PC-3 (cell line): ENCODE measurements around the gene SPARC. TPM values are rescaled to one million over a fixed set of nuclear protein-coding genes. Genes with fewer than 3 reads are reported as not detected.

Experiments used
- ATAC-seq: fragments of 200-7000 bp; cut with Tn5 transposase; 2 replicates; pipeline ENCODE4 v1.9.1; 2020; ENCODE audit warnings: mild to moderate bottlenecking, moderate library complexity
- Bru-seq: library from RNA; stranded (reverse); fragments of 400-500 nt; gene quantifications from one replicate; lab custom pipeline; 2021; lab: Mats Ljungman, UMichigan
- BruChase-seq, 2 experiments: library from RNA; stranded (reverse); fragments of 400-500 nt; gene quantifications; one replicate each; lab custom pipeline; 2021; lab: Mats Ljungman, UMichigan
- BruUV-seq: library from RNA; stranded (reverse); fragments of 400-500 nt; replicated peaks from 2 replicates; lab custom pipeline; 2021; lab: Mats Ljungman, UMichigan
- CTCF ChIA-PET: fragments of 300-600 bp; sonication (Branson Sonifier 250); formaldehyde crosslinking; loops from one replicate; lab custom pipeline; 2022; ENCODE audit warnings: antibody characterized with exemption; lab: Charles Lee
- POLR2A ChIA-PET: fragments of 300-600 bp; sonication (Branson Sonifier 250); formaldehyde crosslinking; loops from one replicate; lab custom pipeline; 2022; ENCODE audit warnings: antibody characterized with exemption; ENCODE audit not compliant: unreplicated experiment; lab: Charles Lee
- DNase-seq: peaks from one replicate; pipeline ENCODE4 v3.0.0-alpha.2; 2015
- H2AFZ ChIP-seq: fragments of 300-600 bp; sonication (generic); 2 replicates; pipeline ENCODE4 v1.6.0; 2016; ENCODE audit warnings: antibody characterized with exemption, low read length
- H3F3A ChIP-seq: fragments of 300-600 bp; sonication (generic); one replicate; pipeline ENCODE4 v1.6.0; 2017; ENCODE audit warnings: antibody characterized with exemption, low read length, control low read depth, mild to moderate bottlenecking; ENCODE audit not compliant: unreplicated experiment
- H3K27ac ChIP-seq: fragments of 300-600 bp; sonication (generic); 2 replicates; pipeline ENCODE4 v1.5.1; 2016; ENCODE audit warnings: mild to moderate bottlenecking, low read length
- H3K27me3 ChIP-seq: fragments of 300-600 bp; sonication (generic); 2 replicates; pipeline ENCODE4 v1.6.1; 2016; ENCODE audit warnings: low read length, mixed read lengths
- H3K36me3 ChIP-seq: fragments of 300-600 bp; sonication (generic); 2 replicates; pipeline ENCODE4 v1.6.1; 2016; ENCODE audit warnings: low read depth, mixed run types, low read length, mixed read lengths
- H3K4me1 ChIP-seq: fragments of 300-600 bp; sonication (generic); 2 replicates; pipeline ENCODE4 v1.5.1; 2016; ENCODE audit warnings: low read length; ENCODE audit not compliant: insufficient read depth
- H3K4me2 ChIP-seq: fragments of 300-600 bp; sonication (generic); 2 replicates; pipeline ENCODE4 v1.6.0; 2016; ENCODE audit warnings: low read length
- H3K4me3 ChIP-seq: fragments of 300-600 bp; sonication (generic); 2 replicates; pipeline ENCODE4 v1.5.1; 2016; ENCODE audit warnings: mild to moderate bottlenecking, low read length, mixed read lengths
- H3K79me2 ChIP-seq: fragments of 300-600 bp; sonication (generic); 2 replicates; pipeline ENCODE4 v1.6.1; 2017; ENCODE audit warnings: low read length, mixed read lengths
- H3K9ac ChIP-seq: fragments of 300-600 bp; sonication (generic); 2 replicates; pipeline ENCODE4 v1.6.0; 2016; ENCODE audit warnings: mild to moderate bottlenecking, low read length
- H3K9me2 ChIP-seq: fragments of 300-600 bp; sonication (generic); replicated peaks from 2 replicates; pipeline ENCODE4 v1.6.1; 2016; ENCODE audit warnings: mixed run types, low read length, mixed read lengths
- H3K9me3 ChIP-seq: fragments of 300-600 bp; sonication (generic); 2 replicates; pipeline ENCODE4 v1.6.1; 2016; ENCODE audit warnings: low read length, mixed read lengths
- H4K20me1 ChIP-seq: fragments of 300-600 bp; sonication (generic); 2 replicates; pipeline ENCODE4 v1.6.1; 2016; ENCODE audit warnings: low read length, mixed read lengths
- EZH2 ChIP-seq: fragments of 300-600 bp; sonication (generic); IDR thresholded peaks from one replicate; pipeline ENCODE4 v1.6.1; 2017; ENCODE audit warnings: antibody characterized with exemption, mild to moderate bottlenecking, low read length; ENCODE audit not compliant: unreplicated experiment
- EZH2phosphoT487 ChIP-seq: fragments of 300-600 bp; sonication (generic); IDR thresholded peaks from 2 replicates; pipeline ENCODE4 v1.6.1; 2018; ENCODE audit warnings: mild to moderate bottlenecking, antibody characterized with exemption, low read length, borderline replicate concordance
- intact Hi-C: fragments of 100-400 bp; cut with micrococcal nuclease; formaldehyde crosslinking; loops from 2 replicates; pipeline ENCODE4 v1.9.0; 2023
- long read RNA-seq: library from polyadenylated mRNA; unstranded; transcript quantifications from one replicate; pipeline ENCODE4 v2.0.0, GENCODE V29; 2021; ENCODE audit not compliant: unreplicated experiment
- total RNA-seq: library from RNA; depleted of rRNA; stranded (reverse); fragments of >200 nt; gene quantifications from 2 replicates; pipeline ENCODE4 v1.2.3, GENCODE V29; 2014; rRNA removed
- TF ChIP-seq, protein P1 (sequence below): fragments of 300-600 bp; sonication (generic); conservative IDR thresholded peaks from 2 replicates; pipeline ENCODE4 v1.5.1; 2017; ENCODE audit warnings: antibody characterized with exemption, low read depth, mild to moderate bottlenecking, low read length

The SPARC gene, protein sequence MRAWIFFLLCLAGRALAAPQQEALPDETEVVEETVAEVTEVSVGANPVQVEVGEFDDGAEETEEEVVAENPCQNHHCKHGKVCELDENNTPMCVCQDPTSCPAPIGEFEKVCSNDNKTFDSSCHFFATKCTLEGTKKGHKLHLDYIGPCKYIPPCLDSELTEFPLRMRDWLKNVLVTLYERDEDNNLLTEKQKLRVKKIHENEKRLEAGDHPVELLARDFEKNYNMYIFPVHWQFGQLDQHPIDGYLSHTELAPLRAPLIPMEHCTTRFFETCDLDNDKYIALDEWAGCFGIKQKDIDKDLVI
- total RNA-seq (0.86 and 2.7 TPM in 2 replicates), Bru-seq, nascent RNA (percentile 32 among the genes with signal in this experiment), BruChase-seq, experiment 1, labeled RNA remaining after a 6-hour chase (percentile 42 among the genes with signal in this experiment), BruChase-seq, experiment 2, labeled RNA remaining after a 2-hour chase (percentile 47 among the genes with signal in this experiment)
- long read RNA-seq, transcript SPARC-201 (10 exons, 3,701 nt) = major isoform, 5 of 31 reads
- long read RNA-seq, partial matches to known transcripts = 19 of 31 reads
- long read RNA-seq, other reads (novel, unspliced or antisense) = 5 of 31 reads

DNA sequence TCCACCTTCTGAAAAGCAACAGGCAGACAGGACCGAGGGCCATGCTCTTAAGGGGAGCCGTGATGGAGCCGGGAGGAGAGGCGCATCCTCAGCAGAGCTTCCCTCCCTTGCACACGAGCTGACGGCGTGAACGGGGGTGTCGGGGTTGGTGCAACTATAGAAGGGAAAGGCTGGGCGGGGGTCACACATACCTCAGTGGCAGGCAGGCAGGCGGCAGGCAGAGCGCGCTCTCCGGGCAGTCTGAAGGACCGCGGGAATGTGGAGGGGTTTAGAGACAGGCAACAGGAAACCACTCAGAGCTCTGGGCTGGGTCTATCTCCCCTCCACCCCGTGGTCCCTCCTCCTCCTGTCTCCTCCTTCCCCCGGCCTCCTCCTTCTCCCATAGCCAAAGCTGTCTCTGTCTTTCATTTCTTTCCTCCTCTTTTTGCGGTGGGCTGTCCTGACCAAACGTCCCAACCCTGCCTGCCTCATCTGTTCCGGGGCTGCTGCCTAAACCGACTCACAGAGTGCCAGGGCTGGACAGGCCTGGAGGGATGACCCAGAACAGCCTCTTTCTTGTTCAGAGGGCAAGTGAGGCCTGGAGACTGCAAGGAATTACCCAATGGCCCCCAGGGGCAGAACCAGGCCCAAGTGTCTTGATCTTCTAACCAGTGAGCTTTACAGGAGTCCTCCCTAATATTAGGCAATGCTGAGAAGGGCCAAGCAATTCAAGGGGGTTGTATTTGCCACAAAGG, at the start of gene SPARC:
TSS of gene SPARC (minus strand) at position 242 of the 734 bp plus-strand sequence. CDS start 10,727 bp downstream, outside the sequence.
- Histone ChIP-seq H3K9ac (no peak within 1 kb of the TSS), H3K27me3 (no peaks in the 10 kb centered on the region), H4K20me1 (no peaks in the 10 kb centered on the region), H3K9me2 (no peaks in the 10 kb centered on the region), H3K36me3 (no peaks in the 10 kb centered on the region), H3K4me1 (peaks cover 12% of the 10 kb centered on the region), H3K4me2 (no peak within 1 kb of the TSS), H2AFZ (no peak within 1 kb of the TSS), H3F3A (no peaks in the 10 kb centered on the region), H3K4me3 (no peak within 1 kb of the TSS), H3K9me3 (no peaks in the 10 kb centered on the region), H3K27ac (no peak within 1 kb of the TSS), H3K79me2 (no peaks in the 10 kb centered on the region)
- intact Hi-C loops = no loop called here
- DNase-seq (no peak), ATAC-seq (no peak)
- BruUV-seq = no TSS peak
- POLR2A ChIA-PET = no interaction called here
- CTCF ChIA-PET = interaction anchor here (0.6 kb wide), 1 partner anchor 12 kb away, joined by 4 read pairs; no protein-coding TSS in a partner anchor
- TF ChIP-seq EZH2phosphoT487 (no peak), EZH2 (no peak)
- TF ChIP-seq, protein P1, sequence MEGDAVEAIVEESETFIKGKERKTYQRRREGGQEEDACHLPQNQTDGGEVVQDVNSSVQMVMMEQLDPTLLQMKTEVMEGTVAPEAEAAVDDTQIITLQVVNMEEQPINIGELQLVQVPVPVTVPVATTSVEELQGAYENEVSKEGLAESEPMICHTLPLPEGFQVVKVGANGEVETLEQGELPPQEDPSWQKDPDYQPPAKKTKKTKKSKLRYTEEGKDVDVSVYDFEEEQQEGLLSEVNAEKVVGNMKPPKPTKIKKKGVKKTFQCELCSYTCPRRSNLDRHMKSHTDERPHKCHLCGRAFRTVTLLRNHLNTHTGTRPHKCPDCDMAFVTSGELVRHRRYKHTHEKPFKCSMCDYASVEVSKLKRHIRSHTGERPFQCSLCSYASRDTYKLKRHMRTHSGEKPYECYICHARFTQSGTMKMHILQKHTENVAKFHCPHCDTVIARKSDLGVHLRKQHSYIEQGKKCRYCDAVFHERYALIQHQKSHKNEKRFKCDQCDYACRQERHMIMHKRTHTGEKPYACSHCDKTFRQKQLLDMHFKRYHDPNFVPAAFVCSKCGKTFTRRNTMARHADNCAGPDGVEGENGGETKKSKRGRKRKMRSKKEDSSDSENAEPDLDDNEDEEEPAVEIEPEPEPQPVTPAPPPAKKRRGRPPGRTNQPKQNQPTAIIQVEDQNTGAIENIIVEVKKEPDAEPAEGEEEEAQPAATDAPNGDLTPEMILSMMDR = no peak

DNA sequence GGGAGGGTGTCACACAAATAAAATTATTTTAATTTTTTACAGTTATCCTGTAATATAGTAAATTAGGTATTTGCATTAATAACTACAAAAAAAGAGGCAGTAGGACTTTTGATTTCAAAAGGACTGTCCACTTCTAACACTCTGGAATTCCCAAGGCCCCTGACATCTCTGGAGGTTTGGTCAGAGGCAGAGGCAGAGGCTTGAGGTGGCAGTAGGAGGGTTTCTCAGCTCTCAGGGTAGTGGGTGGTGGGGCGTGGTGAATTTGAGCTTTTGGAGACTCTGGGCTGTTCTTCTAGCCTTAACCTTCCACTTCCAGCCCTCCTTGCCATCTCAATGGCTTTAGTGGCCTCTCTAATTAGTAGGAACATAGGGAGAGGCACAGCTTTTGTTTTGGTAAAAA, 48.9 kb upstream of the SPARC start:
- ATAC-seq (no peak), DNase-seq (no peak)
- Histone ChIP-seq H3K79me2 (no peaks in the 10 kb centered on the region), H3K36me3 (no peaks in the 10 kb centered on the region), H3K9me3 (no peaks in the 10 kb centered on the region), H3K4me1 (peaks cover 13% of the 10 kb centered on the region), H3K9ac (no peak overlapping the region), H2AFZ (no peak overlapping the region), H3F3A (no peaks in the 10 kb centered on the region), H4K20me1 (no peaks in the 10 kb centered on the region), H3K4me2 (no peak overlapping the region), H3K27me3 (no peaks in the 10 kb centered on the region), H3K4me3 (no peak overlapping the region), H3K9me2 (no peaks in the 10 kb centered on the region), H3K27ac (no peak overlapping the region)
- BruUV-seq = no TSS peak
- ChIA-PET CTCF (no interaction called here), POLR2A (no interaction called here)
- TF ChIP-seq EZH2 = no peak
- no peak for TF ChIP-seq EZH2phosphoT487
- TF ChIP-seq, protein P1 = no peak
- intact Hi-C loops = no loop called here
